ENCODE measurements around the gene SOX12. TPM values are rescaled to one million over a fixed set of nuclear protein-coding genes. Genes with fewer than 3 reads are reported as not detected.
"Not testable (repeated sequence)": the region's sequence is repeated elsewhere in the genome, so short reads cannot be mapped to it uniquely, and the experiment has no call there.

The SOX12 gene
- total RNA-seq, 2 donors from 2014 or later, result 7.8 to 11.7 TPM

DNA sequence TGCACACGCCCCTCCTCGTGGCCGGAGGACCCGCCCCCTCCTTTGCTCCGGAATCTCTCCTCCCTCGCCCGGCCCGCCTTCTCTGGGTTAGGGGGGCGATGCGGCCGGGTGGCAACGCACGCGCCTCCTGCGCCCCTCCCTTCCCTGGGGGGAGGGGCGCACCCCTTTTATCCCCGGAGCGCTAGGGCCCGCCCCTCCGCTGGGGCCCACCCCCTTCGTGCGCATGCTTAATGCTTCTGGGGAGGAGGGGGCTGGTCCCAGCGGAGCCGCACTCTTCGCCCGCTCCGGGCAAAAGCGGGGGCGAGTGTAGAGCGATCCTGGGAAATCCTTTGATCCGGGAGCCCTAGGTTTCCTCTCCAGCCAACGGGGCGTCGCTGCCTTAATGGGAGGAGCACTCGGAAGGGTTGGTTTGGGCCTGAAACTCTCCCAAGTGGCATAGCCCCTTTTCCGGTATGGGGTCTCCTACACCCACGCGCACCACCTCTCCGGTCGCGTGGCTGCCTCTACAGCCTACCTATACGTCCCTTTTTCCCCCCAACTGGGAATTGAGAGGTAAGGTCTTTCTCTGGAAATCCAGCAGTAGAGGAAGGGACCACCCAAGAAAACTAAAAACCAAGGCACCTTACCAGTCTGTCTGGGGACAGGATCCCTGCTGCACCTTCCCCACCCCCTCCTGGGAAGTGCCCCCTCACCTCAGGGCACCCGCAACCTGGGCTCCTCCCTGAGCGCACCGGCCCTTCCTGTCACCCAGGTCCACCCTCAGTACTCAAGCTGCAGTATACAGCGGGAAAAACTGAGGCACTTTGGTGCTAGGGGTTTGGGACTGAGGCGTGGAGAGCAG, 2.1 kb downstream of the SOX12 start:
- no peak overlapping the region for H3K27ac Mint-ChIP-seq
- peak; percentile 25 to 26 for ATAC-seq (replicated peaks in 1 of 2)
- no peaks in the 10 kb centered on the region for H3K9me3 Mint-ChIP-seq

DNA sequence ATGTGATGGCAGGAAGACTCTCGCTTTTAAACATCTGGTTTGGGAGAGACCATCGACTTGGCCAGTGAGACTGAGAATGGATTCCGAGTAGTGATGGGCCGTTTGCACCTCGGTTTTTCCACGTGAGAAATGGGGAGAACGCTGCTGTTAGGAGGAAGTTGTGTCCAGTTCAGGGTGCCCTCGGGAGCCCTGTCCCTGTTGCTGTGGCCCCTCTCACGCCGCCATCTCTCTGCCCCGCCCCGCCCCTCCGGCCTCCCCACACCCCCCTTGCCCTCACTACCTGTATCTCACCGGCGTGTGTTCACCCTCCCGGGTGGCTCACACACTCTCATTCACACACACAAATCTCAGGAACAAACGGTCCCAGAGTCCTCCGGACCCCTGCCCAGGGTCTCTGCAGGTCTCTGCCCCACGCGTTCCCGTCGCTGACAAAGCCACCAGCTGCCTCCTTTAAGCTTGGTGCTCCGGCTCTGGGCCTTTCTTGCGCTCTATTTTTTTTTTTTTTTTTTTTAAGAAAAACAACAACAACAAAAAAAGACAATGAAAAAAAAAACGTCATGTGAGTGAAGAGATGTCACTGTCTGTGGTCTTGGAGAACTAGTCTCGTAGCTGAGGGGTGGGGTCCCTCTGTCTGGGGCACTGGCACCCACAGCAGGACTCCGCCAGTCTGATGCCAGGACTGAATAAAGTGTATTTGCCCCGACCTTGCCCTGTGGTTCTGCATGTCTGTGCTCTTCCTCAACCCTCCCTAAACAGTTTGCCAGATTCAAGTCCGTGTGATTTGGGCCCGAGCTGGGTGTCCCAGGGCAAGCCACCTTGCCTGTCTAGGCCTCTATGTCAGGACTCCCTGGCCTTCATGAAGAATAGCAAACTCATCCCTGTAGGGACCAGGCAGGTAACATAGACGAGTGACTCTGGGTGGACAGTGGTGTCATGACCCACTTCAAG, 2.9 kb downstream of the SOX12 start:
- Mint-ChIP-seq H3K36me3 (ENCODE audit: insufficient read depth in 2 of 2) (no peaks in the 10 kb centered on the region), H3K27ac (no peak overlapping the region), H3K9me3 (no peaks in the 10 kb centered on the region), H3K27me3 (ENCODE audit: low read depth) (no peaks in the 10 kb centered on the region), H3K4me1 (ENCODE audit: low read depth) (peaks cover 39% of the 10 kb centered on the region), H3K4me3 (peak overlapping the region; percentile 88 to 91)
- ATAC-seq (replicated peaks in 1 of 2) (no peak), DNase-seq (no peak)

More for the DNA sequence above, 2.1 kb downstream of the SOX12 start:
- DNase-seq, result peak; percentile 84 to 86
- Mint-ChIP-seq H3K4me1 (ENCODE audit: low read depth) (peaks cover 39% of the 10 kb centered on the region), H3K36me3 (ENCODE audit: insufficient read depth in 2 of 2) (no peaks in the 10 kb centered on the region), H3K4me3 (peak overlapping the region; percentile 88 to 91), H3K27me3 (ENCODE audit: low read depth) (no peaks in the 10 kb centered on the region)

DNA sequence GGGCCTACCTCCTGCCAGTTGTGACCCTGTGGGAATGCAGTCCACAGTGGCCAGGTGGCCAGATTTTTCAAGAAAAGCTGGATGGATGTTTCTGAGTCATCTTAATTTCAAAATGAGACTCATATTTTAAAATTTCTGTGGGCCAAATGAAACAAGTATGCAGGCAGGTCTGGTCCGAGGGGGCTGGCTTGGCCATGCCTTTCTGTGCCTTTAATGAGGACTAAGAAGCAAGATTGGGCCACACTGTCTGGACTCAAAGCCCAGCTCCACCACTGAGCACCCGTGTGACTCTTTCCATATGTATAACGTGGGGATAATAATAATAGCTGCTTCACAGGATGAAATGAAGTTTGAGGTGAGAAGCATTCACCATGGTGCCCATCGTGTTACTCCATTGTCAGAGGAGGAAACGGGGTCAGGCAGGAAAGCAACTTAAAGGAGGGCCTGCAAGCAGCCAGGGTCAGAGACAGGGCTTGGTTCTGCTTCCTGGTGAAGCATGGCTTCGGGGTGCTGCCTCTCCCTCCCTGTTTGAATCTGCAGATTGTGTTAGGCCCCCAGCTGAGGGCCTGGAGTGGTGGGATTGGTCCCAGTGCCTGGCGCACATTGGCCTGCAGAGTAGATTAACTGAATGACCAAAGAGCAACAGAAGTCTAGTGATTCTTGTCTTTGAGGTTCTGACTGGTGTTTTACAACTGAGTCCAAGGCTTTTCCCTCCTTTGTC, 3.8 kb downstream of the SOX12 start:
- Mint-ChIP-seq H3K27ac (no peak overlapping the region), H3K4me3 (peak overlapping the region; percentile 12 to 74), H3K4me1 (ENCODE audit: low read depth) (peaks cover 30% of the 10 kb centered on the region), H3K27me3 (ENCODE audit: low read depth) (no peaks in the 10 kb centered on the region), H3K36me3 (ENCODE audit: insufficient read depth in 2 of 2) (no peaks in the 10 kb centered on the region), H3K9me3 (no peaks in the 10 kb centered on the region)
- ATAC-seq (replicated peaks in 1 of 2) (no peak), DNase-seq (no peak)

DNA sequence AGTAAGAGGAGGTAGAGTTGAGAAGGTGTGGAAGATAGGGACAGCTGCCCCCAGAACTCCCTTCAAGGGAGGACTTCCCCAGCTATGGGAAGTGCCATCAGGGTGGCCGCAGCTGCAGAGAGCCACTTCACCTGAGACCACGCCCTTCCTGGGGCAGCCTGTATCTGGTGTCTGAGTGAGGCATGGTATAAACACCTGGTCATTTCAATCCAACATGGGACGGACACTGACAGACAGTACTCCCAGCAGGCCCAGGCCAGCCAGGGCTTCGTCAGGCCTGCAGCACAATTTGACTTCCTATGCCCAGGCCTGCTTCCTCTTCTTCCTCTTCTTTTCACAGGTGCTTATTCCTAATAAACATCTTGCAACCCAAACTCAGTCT, 4.5 kb downstream of the SOX12 start:
- Mint-ChIP-seq H3K4me3 (no peak overlapping the region), H3K4me1 (ENCODE audit: low read depth) (peaks cover 29% of the 10 kb centered on the region), H3K27me3 (ENCODE audit: low read depth) (no peaks in the 10 kb centered on the region), H3K9me3 (no peaks in the 10 kb centered on the region), H3K36me3 (ENCODE audit: insufficient read depth in 2 of 2) (no peaks in the 10 kb centered on the region), H3K27ac (no peak overlapping the region)
- DNase-seq (no peak), ATAC-seq (replicated peaks in 1 of 2) (no peak)

DNA sequence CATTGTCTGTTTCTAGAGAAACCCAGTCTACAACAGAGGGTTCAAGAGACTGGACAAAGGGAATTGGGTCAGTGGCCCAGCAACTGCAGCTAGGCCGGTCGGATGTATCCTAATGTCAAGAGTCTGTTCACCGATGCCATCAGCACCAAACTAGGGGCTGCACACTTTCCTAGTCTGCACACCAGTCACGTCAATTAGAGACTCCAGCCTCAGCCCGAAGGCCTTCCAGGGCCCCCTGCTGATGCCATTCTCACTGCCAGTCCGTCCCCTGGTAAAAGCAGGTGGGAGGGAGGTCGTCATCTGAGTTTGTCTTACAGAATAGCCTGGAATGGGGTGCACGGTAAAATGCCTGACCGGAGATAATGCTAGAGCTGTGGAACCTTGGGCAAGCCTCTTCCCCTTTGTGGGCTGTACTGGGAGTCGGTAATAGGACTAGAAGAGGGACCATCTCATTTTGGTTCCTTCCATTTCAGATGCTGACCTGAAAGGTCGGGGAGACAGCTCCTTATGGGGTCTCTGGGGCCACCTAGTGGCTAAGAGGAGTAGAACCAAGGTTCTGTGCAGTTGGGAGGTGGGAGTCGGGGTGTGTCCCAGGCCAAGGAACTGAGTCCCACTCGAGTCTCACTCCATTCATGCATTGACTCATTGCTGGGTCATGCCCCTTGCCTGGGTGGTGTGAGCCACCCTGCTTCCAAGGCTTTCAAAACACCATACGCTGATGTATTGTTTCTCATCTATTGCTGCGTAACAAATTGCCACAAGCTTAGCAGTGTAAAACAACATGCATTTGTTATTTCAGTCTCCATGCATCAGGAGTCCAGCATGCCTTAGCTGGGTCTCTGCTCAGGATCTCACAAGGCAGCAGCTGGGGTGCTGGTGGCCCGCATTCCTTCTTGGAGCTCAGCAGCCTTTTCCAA, 5.1 kb downstream of the SOX12 start:
- Mint-ChIP-seq H3K36me3 (ENCODE audit: insufficient read depth in 2 of 2) (no peaks in the 10 kb centered on the region), H3K4me3 (no peak overlapping the region), H3K27me3 (ENCODE audit: low read depth) (no peaks in the 10 kb centered on the region), H3K27ac (no peak overlapping the region), H3K9me3 (no peaks in the 10 kb centered on the region), H3K4me1 (ENCODE audit: low read depth) (peaks cover 29% of the 10 kb centered on the region)
- ATAC-seq (replicated peaks in 1 of 2), result peak; percentile 42
- peak; percentile 69 to 72 for DNase-seq

DNA sequence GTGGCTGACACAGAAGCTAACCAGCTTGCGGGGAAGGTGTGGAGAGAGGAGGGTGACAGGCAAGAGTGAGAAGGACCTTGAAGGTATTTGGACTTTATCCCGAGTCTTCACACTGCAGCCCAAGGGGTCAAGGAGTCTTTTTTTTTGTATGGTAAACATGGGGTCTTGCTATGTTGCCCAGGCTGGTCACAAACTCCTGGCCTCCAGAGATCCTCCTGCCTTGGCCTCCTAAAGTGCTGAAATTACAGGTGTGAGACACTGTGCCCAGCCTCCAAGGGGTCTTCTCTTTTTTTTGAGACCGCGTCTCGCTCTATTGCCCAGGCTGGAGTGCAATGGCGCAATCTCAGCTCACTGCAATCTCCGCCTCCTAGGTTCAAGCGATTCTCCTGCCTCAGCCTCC, 9.2 kb downstream of the SOX12 start:
- Mint-ChIP-seq H3K9me3 (no peaks in the 10 kb centered on the region), H3K27ac (no peak overlapping the region), H3K27me3 (ENCODE audit: low read depth) (no peaks in the 10 kb centered on the region), H3K36me3 (ENCODE audit: insufficient read depth in 2 of 2) (no peaks in the 10 kb centered on the region), H3K4me3 (no peak overlapping the region), H3K4me1 (ENCODE audit: low read depth) (peaks cover 8% of the 10 kb centered on the region)
- ATAC-seq (replicated peaks in 1 of 2) (no peak), DNase-seq (no peak)

DNA sequence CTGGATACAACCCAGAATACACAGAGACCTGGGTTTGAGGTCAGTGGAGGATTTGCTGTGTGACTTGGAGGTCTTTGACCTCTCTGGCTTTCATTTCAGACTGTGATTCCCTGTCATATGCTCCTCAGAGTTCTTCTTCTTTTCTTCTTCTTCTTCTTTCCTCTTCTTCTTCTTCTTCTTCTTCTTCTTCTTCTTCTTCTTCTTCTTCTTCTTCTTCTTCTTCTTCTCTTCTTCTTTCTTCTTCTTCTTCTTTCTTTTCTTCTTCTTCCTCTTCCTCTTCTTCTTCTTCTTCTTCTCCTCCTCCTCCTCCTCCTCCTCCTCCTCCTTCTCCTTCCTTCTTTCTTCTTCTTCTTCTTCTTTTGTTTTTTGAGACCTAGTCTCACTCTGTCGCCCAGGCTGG, 10.7 kb downstream of the SOX12 start:
- not testable (repeated sequence) for ATAC-seq (replicated peaks in 1 of 2); H3K4me3 Mint-ChIP-seq; H3K36me3 Mint-ChIP-seq (ENCODE audit: insufficient read depth in 2 of 2); H3K9me3 Mint-ChIP-seq; H3K27ac Mint-ChIP-seq; H3K4me1 Mint-ChIP-seq (ENCODE audit: low read depth); H3K27me3 Mint-ChIP-seq (ENCODE audit: low read depth); DNase-seq

DNA sequence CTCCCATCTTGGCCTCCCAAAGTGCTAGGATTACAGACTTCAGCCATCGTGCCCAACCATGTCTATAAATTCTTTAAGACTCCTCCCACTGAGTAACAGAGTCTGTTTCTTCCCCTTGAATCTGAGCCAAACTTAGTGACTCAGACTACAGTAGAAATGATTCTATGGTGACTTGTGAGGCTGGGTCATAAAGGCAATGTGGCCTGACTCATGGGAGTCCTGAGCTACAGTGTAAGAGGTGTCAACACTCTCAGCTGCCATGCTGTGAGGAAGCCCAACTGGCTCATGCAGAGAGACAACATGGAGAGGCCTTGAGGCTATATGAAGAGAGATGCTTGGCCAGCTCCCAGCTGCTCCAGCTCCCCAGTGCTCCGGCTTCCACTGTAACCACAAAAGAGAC, 16.3 kb downstream of the SOX12 start:
- peaks cover 13 to 23% of the 10 kb centered on the region in 2 donors for H3K36me3 Mint-ChIP-seq (ENCODE audit: insufficient read depth in 2 of 2)
- H3K27me3 Mint-ChIP-seq (ENCODE audit: low read depth), result peaks cover 5% of the 10 kb centered on the region
- H3K9me3 Mint-ChIP-seq, result peaks cover 5 to 9% of the 10 kb centered on the region in 2 donors
- peaks cover 17% of the 10 kb centered on the region for H3K4me1 Mint-ChIP-seq (ENCODE audit: low read depth)
- peak; percentile 99 for ATAC-seq (replicated peaks in 1 of 2)
- H3K27ac Mint-ChIP-seq, result no peak overlapping the region
- no peak overlapping the region for H3K4me3 Mint-ChIP-seq
- peak; percentile 57 to 73 for DNase-seq

DNA sequence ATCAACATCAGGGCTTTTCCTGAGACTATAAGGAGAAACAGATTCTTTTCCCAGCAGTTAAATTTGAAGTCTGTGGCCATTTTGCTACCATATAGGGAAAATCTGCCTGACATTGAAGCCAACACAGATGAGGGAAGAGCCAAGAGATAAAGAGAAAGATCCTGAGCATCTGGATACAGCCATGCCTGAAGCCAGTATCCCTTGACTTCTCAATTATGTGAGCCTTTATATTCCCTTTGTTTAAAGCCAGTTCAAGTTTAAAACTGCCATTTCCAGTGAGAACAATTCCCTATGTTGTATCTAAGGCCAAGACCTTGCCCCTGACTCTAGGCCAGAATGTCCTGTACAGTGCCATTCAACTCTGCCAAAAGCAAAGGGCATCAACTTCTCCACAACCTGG, 17.8 kb downstream of the SOX12 start:
- DNase-seq (no peak), ATAC-seq (replicated peaks in 1 of 2) (no peak)
- H3K36me3 Mint-ChIP-seq (ENCODE audit: insufficient read depth in 2 of 2), result peaks cover 14 to 23% of the 10 kb centered on the region in 2 donors
- H3K27ac Mint-ChIP-seq, result no peak overlapping the region
- H3K4me3 Mint-ChIP-seq, result no peak overlapping the region
- H3K9me3 Mint-ChIP-seq, result peaks cover 5 to 9% of the 10 kb centered on the region in 2 donors
- peaks cover 5% of the 10 kb centered on the region for H3K27me3 Mint-ChIP-seq (ENCODE audit: low read depth)
- H3K4me1 Mint-ChIP-seq (ENCODE audit: low read depth), result peaks cover 19% of the 10 kb centered on the region

DNA sequence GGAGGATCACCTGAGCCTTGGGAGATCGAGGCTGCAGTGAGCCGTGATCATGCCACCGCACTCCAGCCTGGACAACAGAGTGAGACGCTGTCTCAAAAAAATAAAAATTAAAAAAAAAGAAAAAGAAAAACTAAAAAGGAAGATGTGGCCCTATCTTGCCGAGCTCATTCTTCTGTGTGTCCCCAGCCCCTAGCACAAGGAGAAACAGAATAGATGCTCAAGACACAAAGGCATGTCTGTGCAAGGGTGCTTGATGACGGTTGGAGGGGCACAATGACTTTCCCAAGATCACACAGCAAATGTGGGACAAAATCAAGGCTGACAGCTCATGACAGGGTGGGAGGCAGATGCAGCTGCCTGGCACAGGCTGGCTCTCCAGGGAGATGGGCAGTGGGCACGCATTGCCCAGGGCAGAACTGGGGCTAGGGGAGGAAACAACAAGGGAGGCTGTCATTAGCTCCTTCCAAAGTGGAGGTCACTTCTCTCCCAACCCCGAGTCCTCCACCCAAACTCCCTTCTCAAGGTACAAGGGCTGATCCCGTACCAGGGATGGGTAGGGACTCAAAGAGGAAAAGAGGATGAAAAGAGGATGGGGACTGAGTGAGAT, 20.8 kb downstream of the SOX12 start:
- H3K27me3 Mint-ChIP-seq (ENCODE audit: low read depth), result peaks cover 5% of the 10 kb centered on the region
- peaks cover 27% of the 10 kb centered on the region for H3K4me1 Mint-ChIP-seq (ENCODE audit: low read depth)
- H3K27ac Mint-ChIP-seq, result peak overlapping the region; percentile 63
- H3K4me3 Mint-ChIP-seq, result peak overlapping the region; percentile 87 to 92
- ATAC-seq (replicated peaks in 1 of 2) (no peak), DNase-seq (no peak)
- peaks cover 5 to 9% of the 10 kb centered on the region in 2 donors for H3K9me3 Mint-ChIP-seq
- H3K36me3 Mint-ChIP-seq (ENCODE audit: insufficient read depth in 2 of 2), result peaks cover 17 to 25% of the 10 kb centered on the region in 2 donors

DNA sequence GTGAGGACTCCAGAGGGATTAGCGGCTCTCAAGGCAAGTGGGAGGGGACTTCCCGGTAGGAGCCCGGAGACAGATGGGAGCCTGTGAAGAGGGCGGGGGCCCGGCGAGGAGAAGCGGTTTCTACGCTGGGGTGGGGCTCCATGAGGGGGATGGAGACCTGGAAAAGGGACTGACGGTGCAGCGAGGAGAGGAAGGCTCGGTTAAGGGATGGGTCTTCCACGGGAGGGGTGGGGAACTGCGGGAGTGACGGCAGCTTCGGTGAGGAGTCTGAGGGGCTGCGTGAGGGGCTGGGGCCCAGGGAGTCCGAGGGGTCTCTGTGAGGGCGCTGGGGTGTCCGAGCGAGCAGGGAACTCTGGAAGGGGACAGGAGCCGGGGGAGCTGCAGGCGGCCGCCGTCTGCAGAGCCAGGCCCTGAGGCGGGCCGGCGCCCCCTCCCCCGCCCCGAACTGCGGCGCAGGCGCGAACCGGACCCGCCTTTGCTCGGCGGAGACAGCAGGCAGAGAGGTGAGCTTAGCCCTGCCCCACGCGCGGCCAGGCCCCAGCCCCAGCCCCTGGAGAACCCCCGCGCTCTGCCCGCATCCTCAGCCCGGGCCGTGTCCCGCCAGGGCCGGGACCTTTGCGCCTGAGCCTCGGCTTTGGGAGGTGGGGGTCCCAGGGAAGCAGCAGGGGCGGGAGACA, 21.4 kb downstream of the SOX12 start, which contains the start of gene NRSN2:
Gene NRSN2, plus strand, starts transcription at position 472 of the 677 bp plus-strand sequence. CDS start 2,533 bp downstream, outside the sequence.
- peak; percentile 51 to 59 for ATAC-seq (replicated peaks in 1 of 2)
- peaks cover 5% of the 10 kb centered on the region for H3K27me3 Mint-ChIP-seq (ENCODE audit: low read depth)
- H3K4me1 Mint-ChIP-seq (ENCODE audit: low read depth), result peaks cover 21% of the 10 kb centered on the region
- H3K27ac Mint-ChIP-seq, result peak within 1 kb of the TSS; percentile 63
- peaks cover 5 to 7% of the 10 kb centered on the region in 2 donors for H3K9me3 Mint-ChIP-seq
- peak; percentile 41 to 60 for DNase-seq
- H3K36me3 Mint-ChIP-seq (ENCODE audit: insufficient read depth in 2 of 2), result peaks cover 15 to 20% of the 10 kb centered on the region in 2 donors
- peak within 1 kb of the TSS; percentile 87 to 99 for H3K4me3 Mint-ChIP-seq

All from activated T-cell treated with anti-CD3 and anti-CD28 coated beads, Interleukin-2, amount 50 U/mL, for 72 hours (primary cell).